NB4 (cell line): ENCODE measurements around the gene EXTL2.

Experiments
- CTCF ChIP-seq: IDR thresholded peaks from one replicate; pipeline ENCODE4 v1.5.1; 2012; ENCODE audit warnings: low read depth, low read length
- MAX ChIP-seq: IDR thresholded peaks from 2 replicates; pipeline ENCODE4 v1.6.1; 2011; ENCODE audit warnings: low read depth, low read length
- POLR2A ChIP-seq: IDR thresholded peaks from 2 replicates; pipeline ENCODE4 v1.6.1; 2011; ENCODE audit warnings: mild to moderate bottlenecking; ENCODE audit not compliant: insufficient read length; ENCODE audit errors: extremely low read depth

GRCh38 chr1:100835866-100836842 lies 58.5 kb downstream of the EXTL2 start:
- TF ChIP-seq POLR2A = no peak
- no peak for TF ChIP-seq CTCF
- no peak for TF ChIP-seq MAX
